ENCODE data around the gene MIER2.
"Not testable (repeated sequence)": the region's sequence is repeated elsewhere in the genome, so short reads cannot be mapped to it uniquely, and the experiment has no call there.

- not testable (repeated sequence) for TF ChIP-seq POLR2AphosphoS5 (IDR thresholded peaks at IDR 0.05); REST (IDR thresholded peaks at IDR 0.05; ENCODE audit: borderline replicate concordance); MXI1 (conservative IDR thresholded peaks at IDR 0.05; ENCODE audit: poor library complexity, severe bottlenecking); CTCF (IDR thresholded peaks at IDR 0.05; ENCODE audit: poor library complexity, severe bottlenecking); EZH2 (IDR thresholded peaks at IDR 0.05; ENCODE audit: borderline replicate concordance, insufficient read depth, low read length, poor library complexity, severe bottlenecking); RAD21 (conservative IDR thresholded peaks at IDR 0.05); EP300 (conservative IDR thresholded peaks at IDR 0.05; ENCODE audit: poor library complexity, severe bottlenecking); TAF1 (IDR thresholded peaks at IDR 0.05; ENCODE audit: low read depth)
These were observed 73.8 kb downstream of the MIER2 start for GRCh38 chr19:270766-271318.

Data from neural cell (in vitro differentiated cells).